AG09319 (cell line): Measurements from ENCODE around the gene WBP1L.
A peak's percentile ranks its signal among the peaks of the same experiment; 100 is the strongest.
"Not testable (repeated sequence)": the region's sequence is repeated elsewhere in the genome, so short reads cannot be mapped to it uniquely, and the experiment has no call there.

Experiments used
- DNase-seq: peaks from one replicate; pipeline ENCODE4 v3.0.0-alpha.2; 2010; ENCODE audit warnings: low read depth; ENCODE audit errors: extremely low read depth
- CTCF ChIP-seq: IDR thresholded peaks from 2 replicates; pipeline ENCODE4 v1.5.1; 2011; ENCODE audit warnings: low read depth, mild to moderate bottlenecking, inconsistent platforms, low read length, moderate library complexity

WBP1L gene

DNA sequence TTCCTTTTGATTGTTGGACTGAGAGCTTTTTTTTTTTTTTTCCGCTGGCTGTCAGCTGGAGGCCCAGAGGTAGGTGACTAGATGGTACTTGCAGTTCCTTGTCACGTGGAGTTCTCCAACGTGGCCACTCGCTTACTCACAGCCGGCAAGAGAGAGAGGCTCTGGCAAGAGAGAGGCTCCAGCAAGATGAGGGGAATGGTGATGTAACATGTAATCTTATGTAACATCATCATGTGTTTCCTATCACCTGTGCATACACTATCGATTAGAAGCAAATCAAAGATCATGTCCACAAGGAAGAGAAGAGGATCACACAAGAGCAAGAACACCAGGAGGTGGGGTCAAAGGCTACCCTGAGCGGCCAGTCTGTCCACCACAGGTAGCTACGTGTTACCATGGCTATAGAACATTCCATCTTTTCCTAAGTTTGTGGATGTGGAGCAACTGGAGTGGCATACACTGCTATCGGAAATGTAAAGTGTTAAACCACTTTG lies 106.3 kb downstream of the WBP1L start:
- DNase-seq: no peak
- no peak for TF ChIP-seq CTCF

- not testable (repeated sequence) for DNase-seq
These were observed 109.5 kb downstream of the WBP1L start for GRCh38 chr10:102853237-102853636.

DNA sequence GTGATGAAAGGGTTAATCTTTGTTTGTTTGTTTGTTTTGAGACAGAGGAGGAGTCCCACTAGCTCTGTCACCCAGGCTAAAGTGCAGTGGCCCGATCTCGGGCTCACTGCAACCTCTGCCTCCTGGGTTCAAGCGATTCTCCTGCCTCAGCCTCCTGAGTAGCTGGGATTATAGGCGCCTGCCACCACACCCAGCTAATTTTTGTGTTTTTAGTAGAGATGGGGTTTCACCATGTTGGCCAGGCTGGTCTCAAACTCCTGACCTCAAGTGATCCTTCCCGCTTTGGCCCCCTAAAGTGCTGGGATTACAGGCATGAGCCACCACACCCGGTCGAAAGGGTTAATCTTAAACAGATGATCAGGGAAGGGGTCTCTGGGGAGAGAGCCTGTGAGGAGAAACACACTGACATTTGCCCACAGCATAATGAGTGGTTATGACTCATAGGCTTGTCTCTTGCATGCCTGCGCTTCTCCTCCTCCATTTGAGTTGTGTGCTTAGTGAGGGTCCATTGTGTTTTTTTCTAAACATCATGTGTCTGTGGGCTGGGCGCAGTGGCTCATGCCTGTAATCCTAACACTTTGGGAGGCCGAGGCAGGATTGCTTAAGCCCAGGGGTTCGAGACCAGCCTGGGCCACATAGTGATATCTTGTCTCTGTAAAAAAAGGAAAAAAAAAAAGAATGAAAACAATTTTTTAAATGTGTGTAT lies 112.1 kb downstream of the WBP1L start:
- peak; percentile 92 for DNase-seq

DNA sequence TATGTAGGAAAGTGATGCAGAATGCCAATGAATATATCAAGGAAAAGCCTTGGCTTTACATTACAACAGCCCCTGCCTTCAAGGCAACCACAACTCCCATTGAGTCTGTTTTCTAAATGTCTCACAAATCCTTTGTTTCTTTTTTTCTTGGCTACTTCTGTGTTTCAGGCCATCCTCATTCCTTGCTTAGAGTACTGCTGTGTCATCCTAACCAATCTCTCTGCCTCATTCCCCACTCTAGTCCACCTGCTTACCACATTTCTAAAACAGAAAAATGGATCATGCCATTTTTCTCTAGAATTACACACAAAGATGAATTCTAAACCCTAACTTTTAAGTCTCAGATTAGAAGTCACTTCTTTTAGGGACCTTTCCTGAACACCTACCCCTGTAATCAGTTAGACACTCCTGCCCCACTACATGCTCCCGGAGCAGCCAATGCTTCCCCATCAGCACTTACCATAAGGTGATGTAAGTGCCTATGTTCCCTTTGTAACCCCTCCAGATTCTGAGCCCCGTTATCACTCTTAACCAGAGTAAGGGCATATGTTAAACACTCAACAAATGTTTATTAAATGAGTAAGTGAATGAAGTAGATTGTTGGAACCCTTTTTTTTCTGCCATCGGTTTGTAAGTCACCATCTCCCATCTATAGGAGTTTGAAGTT lies 113.1 kb downstream of the WBP1L start:
- DNase-seq: no peak
- no peak for TF ChIP-seq CTCF

DNA sequence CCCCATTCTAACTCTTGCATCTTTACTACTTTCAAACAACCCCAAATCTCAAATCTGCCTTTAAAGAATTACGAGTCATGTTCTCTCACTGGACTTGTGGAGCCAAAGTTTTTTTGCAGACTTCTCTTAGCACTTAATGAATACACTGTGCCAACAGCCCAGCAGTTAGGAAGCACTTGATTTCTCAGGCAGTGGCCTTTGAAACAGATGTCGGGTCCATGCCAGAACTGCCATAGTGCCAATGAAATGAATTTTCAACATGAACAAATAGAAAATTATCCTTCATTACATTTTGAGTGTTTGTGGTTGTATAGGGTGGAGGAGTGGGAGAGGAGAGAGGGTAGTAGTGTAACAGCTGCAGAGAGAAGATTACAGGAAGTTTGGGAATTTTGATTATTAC lies 116.2 kb downstream of the WBP1L start:
- TF ChIP-seq CTCF: no peak

GRCh38 chr10:102863660-102864059 lies 119.9 kb downstream of the WBP1L start:
- no peak for TF ChIP-seq CTCF
- no peak for DNase-seq

More for the DNA sequence above, 116.2 kb downstream of the WBP1L start:
- no peak for DNase-seq

GRCh38 chr10:102865620-102866019 lies 121.9 kb downstream of the WBP1L start:
- DNase-seq: no peak
- TF ChIP-seq CTCF: no peak
